ENCODE data around the gene SV2B.

Gene SV2B

GRCh38 chr15:91141097-91141496, 41.0 kb downstream of the SV2B start:
- DNase-seq (ENCODE audit: low read depth in 2 of 2): no peak

GRCh38 chr15:91142106-91142744, 42.2 kb downstream of the SV2B start:
- DNase-seq (ENCODE audit: low read depth in 2 of 2): no peak

GRCh38 chr15:91142946-91143345, 42.9 kb downstream of the SV2B start:
- no peak for DNase-seq (ENCODE audit: low read depth in 2 of 2)

GRCh38 chr15:91146728-91147127, 46.7 kb downstream of the SV2B start:
- no peak for DNase-seq (ENCODE audit: low read depth in 2 of 2)

GRCh38 chr15:91148243-91148642, 48.2 kb downstream of the SV2B start:
- DNase-seq (ENCODE audit: low read depth in 2 of 2): no peak

GRCh38 chr15:91150502-91151160, 50.6 kb downstream of the SV2B start:
- no peak for DNase-seq (ENCODE audit: low read depth in 2 of 2)

- no peak for DNase-seq (ENCODE audit: low read depth in 2 of 2)
Measured at GRCh38 chr15:91151781-91152563, 51.9 kb downstream of the SV2B start.

- no peak for DNase-seq (ENCODE audit: low read depth in 2 of 2)
Measured at GRCh38 chr15:91152896-91153581, 53.0 kb downstream of the SV2B start.

GRCh38 chr15:91153954-91154353, 53.9 kb downstream of the SV2B start:
- DNase-seq (ENCODE audit: low read depth in 2 of 2): no peak

GRCh38 chr15:91156175-91156726, 56.2 kb downstream of the SV2B start:
- DNase-seq (ENCODE audit: low read depth in 2 of 2): no peak

GRCh38 chr15:91158415-91159394, 58.6 kb downstream of the SV2B start:
- no peak for DNase-seq (ENCODE audit: low read depth in 2 of 2)

GRCh38 chr15:91165850-91166249, 65.8 kb downstream of the SV2B start:
- no peak for DNase-seq (ENCODE audit: low read depth in 2 of 2)

GRCh38 chr15:91168457-91168856, 68.4 kb downstream of the SV2B start:
- DNase-seq (ENCODE audit: low read depth in 2 of 2): no peak

GRCh38 chr15:91171334-91171733, 71.3 kb downstream of the SV2B start:
- DNase-seq (ENCODE audit: low read depth in 2 of 2): no peak

- DNase-seq (ENCODE audit: low read depth in 2 of 2): no peak
Measured at GRCh38 chr15:91182101-91182500, 82.0 kb downstream of the SV2B start.

GRCh38 chr15:91183596-91183995, 83.5 kb downstream of the SV2B start:
- DNase-seq (ENCODE audit: low read depth in 2 of 2): no peak

- DNase-seq (ENCODE audit: low read depth in 2 of 2): no peak
Measured at GRCh38 chr15:91184441-91184840, 84.4 kb downstream of the SV2B start.

GRCh38 chr15:91186904-91187656, 87.0 kb downstream of the SV2B start:
- no peak for DNase-seq (ENCODE audit: low read depth in 2 of 2)

GRCh38 chr15:91192285-91192684, 92.2 kb downstream of the SV2B start:
- no peak for DNase-seq (ENCODE audit: low read depth in 2 of 2)
